Mucosa of stomach (tissue), 1 donor: ENCODE data around the gene THYN1.
A peak's percentile ranks its signal among the peaks of the same experiment; 100 is the strongest.
"Not testable (repeated sequence)": the region's sequence is repeated elsewhere in the genome, so short reads cannot be mapped to it uniquely, and the experiment has no call there.

ENCODE experiments used
- H3K27me3 ChIP-seq: one replicate; pipeline ENCODE4 v1.7.0; 2013; ENCODE audit warnings: mild to moderate bottlenecking, low read length; ENCODE audit not compliant: control insufficient read depth, insufficient read depth
- H3K36me3 ChIP-seq: one replicate; pipeline ENCODE4 v1.7.0; 2013; ENCODE audit warnings: low read length; ENCODE audit not compliant: control insufficient read depth, insufficient read depth
- H3K4me1 ChIP-seq: one replicate; pipeline ENCODE4 v1.7.0; 2013; ENCODE audit warnings: mild to moderate bottlenecking, low read length; ENCODE audit not compliant: control insufficient read depth, insufficient read depth
- H3K4me3 ChIP-seq: one replicate; pipeline ENCODE4 v1.7.0; 2013; ENCODE audit warnings: low read length
- H3K9ac ChIP-seq: one replicate; pipeline ENCODE4 v1.7.0; 2013; ENCODE audit warnings: mild to moderate bottlenecking, low read length, moderate library complexity
- H3K9me3 ChIP-seq: one replicate; pipeline ENCODE4 v1.7.0; 2013; ENCODE audit warnings: mild to moderate bottlenecking, low read length, moderate library complexity; ENCODE audit not compliant: control insufficient read depth
- donor health status: Pancreatic carcinoma.

Gene THYN1

DNA sequence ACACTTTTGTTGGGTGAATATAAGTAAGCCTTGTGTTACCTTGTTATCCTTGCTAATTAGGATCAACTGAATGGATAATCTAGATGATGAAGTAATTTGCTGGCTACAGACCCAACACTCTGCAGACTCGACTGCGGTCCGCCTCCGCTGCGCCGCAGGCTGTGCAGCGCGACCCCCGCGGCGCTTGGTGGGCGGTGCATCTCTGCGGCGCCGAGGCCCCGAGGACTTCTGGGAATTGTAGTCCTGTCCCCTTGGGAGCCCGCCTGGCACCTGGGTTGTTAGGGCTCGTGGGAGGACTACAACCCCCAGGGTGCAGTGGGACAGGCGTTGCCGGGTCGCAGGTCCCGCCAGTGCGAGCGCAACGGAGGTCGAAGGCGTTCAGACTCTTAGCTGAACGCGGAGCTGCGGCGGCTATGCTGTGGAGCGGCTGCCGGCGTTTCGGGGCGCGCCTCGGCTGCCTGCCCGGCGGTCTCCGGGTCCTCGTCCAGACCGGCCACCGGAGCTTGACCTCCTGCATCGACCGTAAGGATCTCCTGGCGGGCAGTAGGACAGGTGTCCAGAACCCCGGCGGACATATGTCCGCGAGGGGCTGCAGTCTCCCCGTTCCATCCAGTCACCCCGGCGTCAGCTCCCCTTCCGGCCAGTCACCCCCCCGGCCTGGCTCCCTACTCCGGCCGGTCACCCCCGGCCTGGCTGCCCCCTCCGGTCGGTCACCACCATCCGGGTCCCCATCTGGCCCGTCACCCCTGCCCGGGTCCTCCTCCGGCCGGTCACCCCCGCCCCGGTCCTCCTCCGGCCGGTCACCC, at the start of gene THYN1, which contains the start of gene ACAD8:
TSS of gene THYN1 (minus strand) at position 165 of the 806 bp plus-strand sequence. CDS start 470 bp downstream, outside the sequence.
TSS of gene ACAD8 (plus strand) at position 381 of the 806 bp plus-strand sequence. CDS start at position 414, 33 bp downstream.
- no peaks in the 10 kb centered on the region for H3K9me3 ChIP-seq
- H3K4me3 ChIP-seq: peak within 1 kb of the TSS; percentile 99
- peak within 1 kb of the TSS; percentile 81 for H3K9ac ChIP-seq
- no peaks in the 10 kb centered on the region for H3K36me3 ChIP-seq
- peaks cover 13% of the 10 kb centered on the region for H3K4me1 ChIP-seq
- H3K27me3 ChIP-seq: no peaks in the 10 kb centered on the region

- Histone ChIP-seq H3K4me1 (no peaks in the 10 kb centered on the region), H3K27me3 (no peaks in the 10 kb centered on the region), H3K9me3 (no peaks in the 10 kb centered on the region), H3K36me3 (no peaks in the 10 kb centered on the region), H3K9ac (no peak overlapping the region), H3K4me3 (no peak overlapping the region)
Observed at GRCh38 chr11:134294664-134295063, 41.5 kb upstream of the THYN1 start.

DNA sequence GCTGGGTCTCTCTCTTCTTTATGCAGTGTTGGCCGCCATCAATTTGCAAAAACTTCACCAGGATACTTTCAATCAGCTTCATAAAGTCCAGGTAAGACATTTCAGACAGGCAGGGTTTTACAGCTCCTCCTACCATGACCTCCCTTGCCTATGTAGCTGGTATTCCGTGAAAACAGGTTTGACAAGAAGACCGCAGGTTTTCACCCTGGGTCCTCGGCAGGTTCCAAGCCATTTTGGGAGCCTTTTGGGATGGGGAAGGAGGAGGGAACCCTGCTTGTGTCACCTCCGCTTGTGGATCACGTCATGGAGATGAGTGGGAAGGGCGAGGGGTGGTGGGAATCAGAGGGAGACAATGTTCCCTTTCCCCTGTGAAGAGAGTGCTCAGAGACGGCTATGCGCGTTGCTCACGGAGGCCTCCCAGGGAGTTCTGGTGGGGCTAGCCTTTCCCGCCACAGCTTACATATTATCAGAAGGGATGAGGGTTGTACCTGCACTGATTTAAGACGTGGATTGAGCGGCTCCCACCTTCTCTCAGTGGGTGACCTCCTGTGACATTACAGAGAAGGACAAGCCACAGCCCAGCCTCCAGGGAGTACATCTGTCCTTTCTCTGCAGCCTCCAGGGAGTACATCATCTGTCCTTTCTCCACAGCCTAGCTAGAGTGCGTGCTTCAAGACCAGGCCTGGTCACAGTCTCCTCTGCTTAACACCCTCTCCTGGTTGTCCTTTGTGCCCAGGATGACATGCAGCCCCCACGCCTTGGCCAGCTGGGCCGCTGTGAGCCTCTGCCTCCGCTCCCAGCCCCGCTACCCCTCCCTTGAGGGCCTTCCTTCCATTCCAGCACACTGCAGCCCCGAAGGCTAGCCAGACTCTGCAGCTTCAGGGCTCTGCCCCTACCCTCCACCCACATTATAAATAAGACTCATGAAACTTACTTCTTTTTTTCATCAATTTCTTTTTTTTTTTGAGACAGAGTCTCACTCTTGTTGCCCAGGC, 40.3 kb upstream of the THYN1 start:
- Histone ChIP-seq H3K27me3 (no peaks in the 10 kb centered on the region), H3K9ac (no peak overlapping the region), H3K36me3 (no peaks in the 10 kb centered on the region)

DNA sequence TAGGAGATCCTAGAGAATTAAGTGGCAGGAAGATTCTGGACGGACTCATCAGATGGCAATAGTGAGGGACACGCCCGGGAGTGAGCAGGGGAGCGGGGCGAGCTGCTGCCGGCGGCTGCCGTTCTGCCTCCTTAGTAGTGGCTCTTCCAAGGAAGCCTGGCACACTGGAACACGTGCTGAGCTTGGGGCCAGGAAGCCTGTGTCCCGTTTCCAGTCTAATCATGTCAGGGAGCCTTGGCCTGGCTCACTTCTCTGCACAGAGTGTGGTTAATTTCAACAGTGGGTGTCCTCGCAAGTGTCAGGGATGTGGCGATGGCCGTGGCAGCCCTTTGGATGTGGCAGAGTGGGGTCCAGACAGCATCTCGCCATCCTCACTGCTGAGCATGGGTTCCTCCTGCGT, 39.5 kb upstream of the THYN1 start:
- Histone ChIP-seq H3K4me3 (no peak overlapping the region), H3K36me3 (no peaks in the 10 kb centered on the region), H3K4me1 (no peaks in the 10 kb centered on the region), H3K9me3 (no peaks in the 10 kb centered on the region), H3K27me3 (no peaks in the 10 kb centered on the region), H3K9ac (no peak overlapping the region)

More for the DNA sequence above, 40.3 kb upstream of the THYN1 start:
- H3K9me3 ChIP-seq: no peaks in the 10 kb centered on the region
- H3K4me3 ChIP-seq: no peak overlapping the region
- H3K4me1 ChIP-seq: no peaks in the 10 kb centered on the region

DNA sequence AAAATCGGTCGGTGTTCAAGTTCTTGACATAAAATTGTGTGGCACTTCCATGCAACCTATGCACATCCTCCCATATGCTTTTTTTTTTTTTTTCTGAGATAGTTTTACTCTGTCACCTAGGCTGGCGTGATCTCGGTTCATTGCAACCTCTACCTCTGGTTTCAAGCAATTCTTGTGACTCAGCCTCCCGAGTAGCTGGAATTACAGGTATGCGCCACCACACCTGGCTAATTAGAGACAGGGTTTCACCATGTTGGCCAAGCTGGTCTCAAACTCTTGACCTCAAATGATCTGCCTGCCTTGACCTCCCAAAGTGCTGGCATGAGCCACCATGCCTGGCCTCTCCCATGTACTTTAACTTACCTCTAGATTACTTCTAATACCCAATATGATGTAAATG, 38.0 kb upstream of the THYN1 start:
- Histone ChIP-seq H3K36me3 (no peaks in the 10 kb centered on the region), H3K27me3 (no peaks in the 10 kb centered on the region), H3K9ac (no peak overlapping the region), H3K4me1 (no peaks in the 10 kb centered on the region), H3K9me3 (no peaks in the 10 kb centered on the region), H3K4me3 (no peak overlapping the region)

GRCh38 chr11:134290646-134291045, 37.5 kb upstream of the THYN1 start:
- Histone ChIP-seq H3K36me3 (no peaks in the 10 kb centered on the region), H3K9ac (no peak overlapping the region), H3K4me3 (no peak overlapping the region), H3K9me3 (no peaks in the 10 kb centered on the region), H3K27me3 (no peaks in the 10 kb centered on the region), H3K4me1 (no peaks in the 10 kb centered on the region)

DNA sequence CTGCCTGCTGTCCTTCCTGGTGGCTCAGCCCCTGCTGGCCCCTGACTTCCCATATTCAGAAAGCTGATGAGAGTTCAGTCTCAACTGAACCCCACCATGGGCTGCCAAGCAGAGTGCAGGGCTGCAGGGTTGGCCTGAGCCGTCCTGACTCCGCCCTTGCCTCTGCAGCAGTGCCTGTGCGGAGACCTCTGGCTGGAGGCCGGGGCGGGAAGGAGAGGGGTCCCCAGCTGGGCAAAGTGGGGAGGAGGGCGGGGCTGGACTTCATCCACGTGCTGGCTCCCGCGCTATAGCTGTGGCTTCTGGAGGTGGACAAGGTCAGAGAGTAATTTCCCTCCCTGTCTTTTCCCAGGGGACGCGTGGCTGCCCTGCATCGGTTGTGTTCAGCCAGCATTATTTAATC, 36.6 kb upstream of the THYN1 start:
- Histone ChIP-seq H3K9me3 (no peaks in the 10 kb centered on the region), H3K36me3 (no peaks in the 10 kb centered on the region), H3K9ac (no peak overlapping the region), H3K4me3 (no peak overlapping the region), H3K27me3 (no peaks in the 10 kb centered on the region), H3K4me1 (no peaks in the 10 kb centered on the region)

DNA sequence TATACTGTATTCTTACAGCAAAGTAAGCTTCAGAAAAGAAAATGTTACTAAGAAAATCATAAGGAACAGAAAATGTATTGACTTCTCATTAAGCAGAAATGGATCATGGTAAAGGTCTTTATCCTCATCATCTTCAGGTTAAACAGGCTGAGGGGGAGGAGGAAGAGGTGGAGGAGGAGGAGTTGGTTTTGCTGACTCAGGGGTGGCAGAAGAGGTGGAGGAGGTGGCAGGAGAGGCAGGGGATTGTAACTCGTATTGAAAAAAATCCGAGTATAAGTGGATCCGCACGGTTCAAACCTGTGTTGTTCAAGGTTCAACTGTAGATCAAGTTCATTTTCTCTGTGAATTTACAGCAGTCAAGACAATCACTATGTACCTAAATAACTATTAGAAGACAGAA, 36.0 kb upstream of the THYN1 start:
- H3K27me3 ChIP-seq: no peaks in the 10 kb centered on the region
- no peaks in the 10 kb centered on the region for H3K4me1 ChIP-seq
- no peak overlapping the region for H3K4me3 ChIP-seq
- no peaks in the 10 kb centered on the region for H3K36me3 ChIP-seq
- no peaks in the 10 kb centered on the region for H3K9me3 ChIP-seq
- H3K9ac ChIP-seq: no peak overlapping the region

GRCh38 chr11:134288486-134288885, 35.3 kb upstream of the THYN1 start:
- H3K36me3 ChIP-seq: no peaks in the 10 kb centered on the region
- H3K9ac ChIP-seq: no peak overlapping the region
- no peak overlapping the region for H3K4me3 ChIP-seq
- no peaks in the 10 kb centered on the region for H3K9me3 ChIP-seq
- H3K4me1 ChIP-seq: no peaks in the 10 kb centered on the region
- no peaks in the 10 kb centered on the region for H3K27me3 ChIP-seq

- no peak overlapping the region for H3K9ac ChIP-seq
- H3K4me1 ChIP-seq: no peaks in the 10 kb centered on the region
- no peak overlapping the region for H3K4me3 ChIP-seq
- no peaks in the 10 kb centered on the region for H3K36me3 ChIP-seq
- H3K9me3 ChIP-seq: no peaks in the 10 kb centered on the region
- H3K27me3 ChIP-seq: no peaks in the 10 kb centered on the region
Observed at GRCh38 chr11:134287561-134287960, 34.4 kb upstream of the THYN1 start.

- not testable (repeated sequence) for H3K9me3 ChIP-seq, H3K4me1 ChIP-seq, H3K9ac ChIP-seq, H3K27me3 ChIP-seq, H3K4me3 ChIP-seq, H3K36me3 ChIP-seq
Observed at GRCh38 chr11:134284349-134284748, 31.2 kb upstream of the THYN1 start.
